NCI-H748 (cell line): Measurements from ENCODE around the gene TPSB2.
A peak's percentile ranks its signal among the peaks of the same experiment; 100 is the strongest.
"Not testable (repeated sequence)": the region's sequence is repeated elsewhere in the genome, so short reads cannot be mapped to it uniquely, and the experiment has no call there.

Source experiments
- DNase-seq: peaks from one replicate; lab custom pipeline; 2025; ENCODE audit not compliant: unreplicated experiment; lab: John Stamatoyannopoulos, UW

Gene TPSB2

DNA sequence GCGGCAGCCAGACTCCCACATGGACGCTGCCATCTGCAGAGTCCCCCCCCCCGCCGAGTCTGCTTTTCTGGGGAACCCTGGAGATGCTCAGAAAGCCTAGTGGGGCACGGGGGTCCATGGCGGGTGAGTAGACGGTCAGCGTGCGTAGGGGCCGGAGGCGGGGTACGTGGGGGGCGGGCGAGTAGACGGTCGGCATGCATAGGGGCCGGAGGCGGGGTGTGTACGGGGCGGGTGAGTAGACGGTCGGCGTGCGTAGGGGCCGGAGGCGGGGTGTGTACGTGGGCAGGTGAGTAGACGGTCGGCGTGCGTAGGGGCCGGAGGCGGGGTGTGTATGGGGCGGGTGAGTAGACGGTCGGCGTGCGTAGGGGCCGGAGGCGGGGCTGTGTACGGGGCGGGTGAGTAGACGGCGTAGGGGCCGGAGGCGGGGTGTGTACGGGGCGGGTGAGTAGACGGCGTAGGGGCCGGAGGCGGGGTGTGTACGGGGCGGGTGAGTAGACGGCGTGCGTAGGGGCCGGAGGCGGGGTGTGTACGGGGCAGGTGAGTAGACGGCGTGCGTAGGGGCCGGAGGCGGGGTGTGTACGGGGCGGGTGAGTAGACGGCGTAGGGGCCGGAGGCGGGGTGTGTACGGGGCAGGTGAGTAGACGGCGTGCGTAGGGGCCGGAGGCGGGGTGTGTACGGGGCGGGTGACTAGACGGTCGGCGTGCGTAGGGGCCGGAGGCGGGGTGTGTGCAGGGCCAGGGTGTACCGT is 44.4 kb downstream of the TPSB2 start:
- not testable (repeated sequence) for DNase-seq

- DNase-seq: no peak
These were observed 45.0 kb downstream of the TPSB2 start for GRCh38 chr16:1184980-1185379.

DNA sequence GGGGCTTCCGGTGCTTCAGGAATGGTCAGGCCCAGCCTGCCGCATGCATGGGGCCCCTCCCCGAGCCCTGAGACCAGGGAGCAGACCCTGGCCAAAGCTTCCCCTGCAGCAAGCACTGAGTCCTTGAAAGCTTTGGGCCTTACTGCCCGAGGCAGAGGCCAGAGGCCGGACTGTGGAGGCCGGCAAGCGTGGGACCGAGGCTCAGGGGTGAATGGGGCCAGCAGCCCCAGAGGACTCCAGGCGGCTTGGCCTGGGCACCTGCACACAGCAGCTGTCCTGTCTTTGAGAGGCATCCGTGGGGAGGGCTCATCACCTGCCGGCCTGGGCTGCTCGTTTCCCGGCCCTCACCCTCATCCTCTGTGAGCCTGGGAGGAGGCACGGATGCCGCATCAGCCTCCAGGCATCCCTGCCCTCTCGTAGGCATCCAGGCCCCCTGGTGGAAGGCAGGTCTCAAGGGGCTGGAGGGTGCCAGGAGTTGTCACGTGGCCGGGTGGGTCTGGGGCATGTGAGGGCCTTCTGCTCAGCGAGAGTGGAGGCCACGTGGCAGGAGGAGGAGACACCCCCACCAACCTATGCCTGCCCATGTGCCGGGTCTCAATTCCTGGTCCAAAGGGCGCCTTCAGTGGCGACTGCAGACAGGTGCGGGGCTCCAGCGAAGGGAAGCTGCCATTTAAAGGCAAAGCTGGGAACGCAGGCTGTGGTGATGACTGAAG is 45.7 kb downstream of the TPSB2 start:
- no peak for DNase-seq

DNA sequence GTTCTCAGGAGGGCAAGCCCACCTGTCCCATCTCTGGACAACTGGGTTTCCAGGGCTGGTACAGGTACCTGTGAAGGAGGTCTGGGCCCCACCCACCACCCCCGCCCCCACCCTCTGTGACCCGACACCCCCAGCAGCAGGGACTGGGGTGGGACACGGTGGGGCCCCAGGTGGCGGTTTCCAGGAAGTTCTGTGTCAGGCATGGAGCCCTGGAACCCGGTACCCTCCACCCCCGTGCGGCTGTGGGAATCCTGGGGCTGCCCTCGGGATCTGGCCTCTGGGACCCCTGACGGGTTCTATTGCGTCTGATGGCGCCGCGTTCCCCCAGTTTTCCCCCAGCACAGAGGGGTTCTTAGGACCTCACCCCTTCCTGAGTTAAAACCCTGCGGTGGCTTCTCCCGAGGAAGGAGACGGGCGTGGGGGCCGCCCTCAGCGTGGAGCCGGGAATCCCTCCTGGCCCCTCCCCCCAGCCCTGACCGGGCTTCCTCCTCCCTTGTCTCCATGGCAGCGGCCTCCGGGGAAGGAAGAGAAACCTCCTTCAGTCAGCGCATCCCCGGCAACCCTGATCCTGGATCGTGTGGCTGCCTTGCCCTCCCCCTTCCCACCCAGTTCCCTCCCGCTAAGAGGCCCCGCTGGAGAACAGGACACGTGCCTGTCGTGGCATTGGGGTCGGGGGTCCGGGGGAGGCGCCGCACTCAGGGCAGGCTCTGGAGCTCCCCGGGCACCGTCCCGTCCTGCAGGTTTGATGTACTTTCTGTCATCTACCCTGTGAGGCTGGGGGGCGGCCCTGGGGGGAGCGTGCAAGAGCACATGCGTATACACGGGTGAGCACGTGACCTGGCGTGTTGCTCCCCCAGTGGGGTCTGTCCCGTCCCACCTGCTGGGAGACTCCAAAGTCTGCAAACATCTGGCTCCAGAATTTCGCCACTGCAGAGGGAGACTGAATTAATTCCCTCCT is 46.8 kb downstream of the TPSB2 start:
- DNase-seq: peak; percentile 66

- peak; percentile 33 for DNase-seq
These were observed 47.7 kb downstream of the TPSB2 start for GRCh38 chr16:1182316-1182671.

DNA sequence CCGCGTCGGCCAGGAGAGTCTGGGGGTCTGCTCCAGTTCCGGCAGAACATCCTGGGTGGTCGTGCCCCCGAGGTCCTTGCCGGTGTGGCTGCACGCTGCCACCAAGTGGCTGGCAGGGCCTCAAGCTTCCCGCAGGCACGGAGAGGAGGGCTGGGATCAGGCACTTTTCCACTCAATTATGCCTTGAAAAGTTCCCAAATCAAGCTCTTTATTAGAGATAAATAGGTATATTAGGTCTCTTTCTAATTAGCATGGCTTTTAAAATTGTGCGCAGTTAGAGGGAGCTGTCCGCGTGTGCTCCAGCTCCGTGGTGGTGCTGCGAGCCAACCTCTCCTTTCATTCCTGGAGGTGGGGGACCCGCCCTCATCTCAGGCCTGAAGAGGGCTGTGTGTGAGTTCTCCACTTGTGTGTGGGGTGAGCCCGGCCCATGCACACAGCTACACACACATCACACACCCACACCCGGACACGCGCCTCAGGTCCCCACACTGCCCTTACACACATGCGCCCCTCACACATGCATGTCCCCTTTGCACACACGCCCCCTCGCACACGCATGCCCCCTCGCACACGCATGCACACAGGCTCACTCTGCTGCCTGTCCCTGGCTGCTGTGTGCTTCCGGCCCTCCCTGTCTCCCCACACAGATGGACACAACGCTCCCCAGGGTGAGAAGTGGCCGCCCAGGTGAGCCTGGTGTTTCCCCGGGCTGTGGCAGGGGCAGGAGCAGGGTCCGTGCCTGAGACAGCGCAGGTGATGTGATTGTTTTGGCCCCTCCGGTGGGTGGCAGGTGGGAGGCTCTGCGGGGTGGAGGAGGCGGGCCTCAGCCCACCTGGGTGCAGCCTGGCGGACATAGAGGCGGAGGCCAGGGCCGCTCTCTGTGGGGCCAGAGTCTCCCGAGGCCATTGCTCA is 48.3 kb downstream of the TPSB2 start:
- no peak for DNase-seq

GRCh38 chr16:1180549-1181403 is 49.2 kb downstream of the TPSB2 start:
- DNase-seq: no peak
